GM23338 (cell line): ENCODE measurements around the gene SNX4. TPM values are rescaled to one million over a fixed set of nuclear protein-coding genes. Genes with fewer than 3 reads are reported as not detected.

Experiments used
- ATAC-seq: fragments of 200-7000 bp; cut with Tn5 transposase; 3 replicates; pipeline ENCODE4 v1.9.1; 2020
- DNase-seq: peaks from one replicate; pipeline ENCODE4 v3.0.0-alpha.2; 2015; ENCODE audit warnings: low spot score
- H2AFZ ChIP-seq: fragments of 200-600 bp; sonication (generic); 2 replicates; pipeline ENCODE4 v1.8.0; 2016; ENCODE audit warnings: antibody characterized with exemption, mild to moderate bottlenecking, moderate library complexity
- H3F3A ChIP-seq: fragments of 200-600 bp; sonication (generic); replicated peaks from 2 replicates; pipeline ENCODE4 v1.8.0; 2017; ENCODE audit warnings: antibody characterized with exemption, mixed run types, low read depth
- H3K27ac ChIP-seq: fragments of 200-600 bp; sonication (generic); 2 replicates; pipeline ENCODE4 v1.6.1; 2016; ENCODE audit warnings: low read depth
- H3K27me3 ChIP-seq: fragments of 200-600 bp; sonication (generic); 2 replicates; pipeline ENCODE4 v1.8.0; 2016; ENCODE audit warnings: mild to moderate bottlenecking, mixed run types, moderate library complexity; ENCODE audit not compliant: insufficient read depth
- H3K36me3 ChIP-seq: fragments of 200-600 bp; sonication (generic); 2 replicates; pipeline ENCODE4 v1.8.0; 2016; ENCODE audit warnings: mild to moderate bottlenecking; ENCODE audit not compliant: insufficient read depth
- H3K4me1 ChIP-seq: fragments of 200-600 bp; sonication (generic); 2 replicates; pipeline ENCODE4 v1.8.0; 2016; ENCODE audit warnings: mild to moderate bottlenecking, moderate library complexity; ENCODE audit not compliant: insufficient read depth
- H3K4me2 ChIP-seq: fragments of 200-600 bp; sonication (generic); 2 replicates; pipeline ENCODE4 v1.7.1; 2017; ENCODE audit warnings: mixed run types
- H3K4me3 ChIP-seq: fragments of 200-600 bp; sonication (generic); 2 replicates; pipeline ENCODE4 v1.6.1; 2016; ENCODE audit warnings: mixed run types
- H3K79me2 ChIP-seq: fragments of 200-600 bp; sonication (generic); replicated peaks from 2 replicates; pipeline ENCODE4 v1.8.0; 2017; ENCODE audit warnings: mild to moderate bottlenecking; ENCODE audit not compliant: insufficient read depth
- H3K9me2 ChIP-seq: fragments of 200-600 bp; sonication (generic); 2 replicates; pipeline ENCODE4 v1.8.0; 2017; ENCODE audit not compliant: insufficient read depth
- H4K20me1 ChIP-seq: fragments of 200-600 bp; sonication (generic); replicated peaks from 2 replicates; pipeline ENCODE4 v1.8.0; 2017; ENCODE audit warnings: mild to moderate bottlenecking; ENCODE audit not compliant: insufficient read depth
- H3K27ac Mint-ChIP-seq: 2 replicates; pipeline ENCODE4 v1.8.0; 2020; ENCODE audit warnings: inconsistent platforms, mild to moderate bottlenecking, moderate library complexity, mixed read lengths
- H3K27me3 Mint-ChIP-seq: 3 replicates; pipeline ENCODE4 v1.8.0; 2022; ENCODE audit warnings: low read depth, mild to moderate bottlenecking, moderate library complexity, mixed read lengths, inconsistent platforms; ENCODE audit not compliant: insufficient read depth, poor library complexity
- H3K36me3 Mint-ChIP-seq: 3 replicates; pipeline ENCODE4 v1.8.0; 2021; ENCODE audit warnings: low read depth, mild to moderate bottlenecking, inconsistent platforms, moderate library complexity, mixed read lengths
- H3K4me1 Mint-ChIP-seq: 3 replicates; pipeline ENCODE4 v1.8.0; 2020; ENCODE audit warnings: mild to moderate bottlenecking, inconsistent platforms, mixed read lengths
- H3K4me3 Mint-ChIP-seq: 3 replicates; pipeline ENCODE4 v1.8.0; 2021; ENCODE audit warnings: moderate library complexity, mild to moderate bottlenecking, inconsistent platforms, mixed read lengths
- H3K9me3 Mint-ChIP-seq: 3 replicates; pipeline ENCODE4 v1.8.0; 2020; ENCODE audit warnings: moderate library complexity, mild to moderate bottlenecking, inconsistent platforms, mixed read lengths
- CREB1 ChIP-seq: fragments of 250-450 bp; sonication (Bioruptor Pico); IDR thresholded peaks from 2 replicates; pipeline ENCODE4 v1.5.0; 2020; ENCODE audit warnings: low read depth, mild to moderate bottlenecking, moderate library complexity
- JUNB ChIP-seq: IDR thresholded peaks from one replicate; pipeline ENCODE4 v1.6.1; 2016; ENCODE audit warnings: antibody characterized with exemption; ENCODE audit not compliant: unreplicated experiment
- NANOG ChIP-seq: IDR thresholded peaks from 2 replicates; pipeline ENCODE4 v1.6.1; 2016; ENCODE audit warnings: antibody characterized with exemption, borderline replicate concordance
- POLR2AphosphoS5 ChIP-seq: IDR thresholded peaks from 2 replicates; pipeline ENCODE4 v1.6.1; 2016; ENCODE audit warnings: antibody characterized with exemption, low read depth
- ZNF114 ChIP-seq: fragments of 250-450 bp; sonication (Bioruptor Pico); IDR thresholded peaks from 2 replicates; pipeline ENCODE4 v1.5.0; 2020; ENCODE audit warnings: mild to moderate bottlenecking, moderate library complexity
- ZNF462 ChIP-seq: fragments of 250-450 bp; sonication (Bioruptor Pico); IDR thresholded peaks from 2 replicates; pipeline ENCODE4 v1.5.0; 2020; ENCODE audit warnings: mild to moderate bottlenecking, moderate library complexity
- polyA plus RNA-seq: library from polyadenylated mRNA; unstranded; fragments of >200 nt; fragmentation: Nextera tagmentation; extraction: Ambion mirVana; gene quantifications from 2 replicates; pipeline ENCODE4 v1.2.1, GENCODE V29; 2016
- total RNA-seq: library from RNA; depleted of rRNA; stranded (reverse); fragments of >200 nt; shearing (Covaris generic); gene quantifications from 2 replicates; pipeline ENCODE4 v1.2.3, GENCODE V29; 2014
- TF ChIP-seq, protein P1 (sequence below): IDR thresholded peaks from one replicate; pipeline ENCODE4 v1.6.1; 2018; ENCODE audit warnings: antibody characterized with exemption; ENCODE audit not compliant: unreplicated experiment

Gene SNX4
- total and polyA plus RNA-seq, 2 experiments from 2014 or later = 13.0 to 27.8 TPM

DNA sequence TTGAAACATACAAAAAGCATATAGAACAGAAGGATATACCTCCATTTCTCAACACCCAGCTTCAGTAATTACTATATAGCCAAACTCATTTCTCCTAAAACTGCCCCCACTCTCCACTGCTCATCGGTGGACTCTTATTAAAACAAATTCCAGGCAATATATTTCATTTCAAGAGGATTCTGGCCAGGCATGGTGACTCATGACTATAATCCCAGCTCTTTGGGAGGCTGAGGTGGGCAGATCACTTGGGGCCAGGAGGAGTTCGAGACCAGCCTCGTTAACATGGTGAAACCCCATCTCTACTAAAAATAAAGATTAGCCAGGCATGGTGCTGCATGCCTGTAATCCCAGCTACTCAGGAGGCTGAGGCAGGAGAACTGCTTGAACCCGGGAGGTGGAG is 40.9 kb downstream of the SNX4 start:
- TF ChIP-seq, protein P1, sequence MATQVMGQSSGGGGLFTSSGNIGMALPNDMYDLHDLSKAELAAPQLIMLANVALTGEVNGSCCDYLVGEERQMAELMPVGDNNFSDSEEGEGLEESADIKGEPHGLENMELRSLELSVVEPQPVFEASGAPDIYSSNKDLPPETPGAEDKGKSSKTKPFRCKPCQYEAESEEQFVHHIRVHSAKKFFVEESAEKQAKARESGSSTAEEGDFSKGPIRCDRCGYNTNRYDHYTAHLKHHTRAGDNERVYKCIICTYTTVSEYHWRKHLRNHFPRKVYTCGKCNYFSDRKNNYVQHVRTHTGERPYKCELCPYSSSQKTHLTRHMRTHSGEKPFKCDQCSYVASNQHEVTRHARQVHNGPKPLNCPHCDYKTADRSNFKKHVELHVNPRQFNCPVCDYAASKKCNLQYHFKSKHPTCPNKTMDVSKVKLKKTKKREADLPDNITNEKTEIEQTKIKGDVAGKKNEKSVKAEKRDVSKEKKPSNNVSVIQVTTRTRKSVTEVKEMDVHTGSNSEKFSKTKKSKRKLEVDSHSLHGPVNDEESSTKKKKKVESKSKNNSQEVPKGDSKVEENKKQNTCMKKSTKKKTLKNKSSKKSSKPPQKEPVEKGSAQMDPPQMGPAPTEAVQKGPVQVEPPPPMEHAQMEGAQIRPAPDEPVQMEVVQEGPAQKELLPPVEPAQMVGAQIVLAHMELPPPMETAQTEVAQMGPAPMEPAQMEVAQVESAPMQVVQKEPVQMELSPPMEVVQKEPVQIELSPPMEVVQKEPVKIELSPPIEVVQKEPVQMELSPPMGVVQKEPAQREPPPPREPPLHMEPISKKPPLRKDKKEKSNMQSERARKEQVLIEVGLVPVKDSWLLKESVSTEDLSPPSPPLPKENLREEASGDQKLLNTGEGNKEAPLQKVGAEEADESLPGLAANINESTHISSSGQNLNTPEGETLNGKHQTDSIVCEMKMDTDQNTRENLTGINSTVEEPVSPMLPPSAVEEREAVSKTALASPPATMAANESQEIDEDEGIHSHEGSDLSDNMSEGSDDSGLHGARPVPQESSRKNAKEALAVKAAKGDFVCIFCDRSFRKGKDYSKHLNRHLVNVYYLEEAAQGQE = no peak
- TF ChIP-seq CREB1 (CRISPR knock-in tag) (no peak), NANOG (no peak), ZNF114 (no peak), JUNB (no peak), POLR2AphosphoS5 (no peak), ZNF462 (CRISPR knock-in tag) (no peak)
- H3K4me3 ChIP-seq = no peak overlapping the region
- H3K36me3 Mint-ChIP-seq = peaks cover 16% of the 10 kb centered on the region
- H3K9me3 Mint-ChIP-seq = no peaks in the 10 kb centered on the region
- no peaks in the 10 kb centered on the region for H3K27me3 Mint-ChIP-seq
- H2AFZ ChIP-seq = no peak overlapping the region
- peaks cover 9% of the 10 kb centered on the region; the same call in 1 of the 2 replicates for H3K4me1 ChIP-seq
- H3F3A ChIP-seq = no peaks in the 10 kb centered on the region
- ATAC-seq = no peak
- no peak overlapping the region for H3K27ac Mint-ChIP-seq
- H3K27ac ChIP-seq = no peak overlapping the region
- H4K20me1 ChIP-seq = peaks cover 7% of the 10 kb centered on the region; the same call in 1 of the 2 replicates
- DNase-seq = no peak
- H3K79me2 ChIP-seq = no peaks in the 10 kb centered on the region
- H3K4me2 ChIP-seq = no peak overlapping the region
- H3K4me1 Mint-ChIP-seq = peaks cover 7% of the 10 kb centered on the region; the same call in 2 of the 3 replicates
- no peaks in the 10 kb centered on the region for H3K36me3 ChIP-seq
- no peaks in the 10 kb centered on the region for H3K9me2 ChIP-seq
- no peaks in the 10 kb centered on the region for H3K27me3 ChIP-seq
- H3K4me3 Mint-ChIP-seq = no peak overlapping the region
